CD4-positive, alpha-beta T cell treated with Interleukin-12 subunit alpha and Interleukin-12 subunit beta, for 1 hour (primary cell): Measurements from ENCODE around the gene IFI44L.

Experiments
- DNase-seq: peaks from one replicate; pipeline ENCODE4 v3.0.0-alpha.2; 2020

IFI44L gene

GRCh38 chr1:78691995-78692747 is 71.9 kb downstream of the IFI44L start:
- DNase-seq = no peak
